Measurements from ENCODE around the gene SIK3.

DNA sequence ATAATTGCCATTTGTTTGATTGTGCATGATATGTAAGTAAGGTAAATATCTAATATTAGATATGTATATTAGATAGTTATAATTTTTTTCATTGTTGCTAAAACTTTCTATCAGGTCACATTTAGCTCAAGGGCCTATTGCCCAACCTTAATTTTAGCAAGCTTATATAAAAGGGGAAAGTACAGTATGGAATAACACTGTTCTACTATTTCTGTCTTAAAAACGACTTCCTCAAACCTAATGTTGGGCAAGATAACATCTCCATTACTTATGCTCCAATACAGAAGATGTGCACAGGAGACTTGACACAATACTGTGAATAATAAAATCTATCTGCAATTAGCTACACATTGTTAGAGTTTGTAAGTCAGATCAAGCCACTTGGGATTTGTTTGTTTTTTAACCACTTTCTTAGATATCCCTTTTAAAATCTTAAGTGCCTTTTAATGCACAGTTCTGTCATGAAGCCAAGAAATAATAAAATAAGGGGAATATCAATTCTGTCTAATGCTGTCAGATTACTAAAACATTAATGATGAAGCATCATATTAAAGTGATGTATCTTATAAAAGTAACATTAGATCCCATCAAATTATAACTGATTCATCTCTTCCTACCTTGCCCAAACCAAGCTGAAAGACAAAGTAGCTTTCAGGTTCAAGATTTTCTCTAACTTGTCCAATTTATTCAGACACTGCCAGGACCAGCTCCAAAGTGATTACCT lies 98.1 kb downstream of the SIK3 start:
- TF ChIP-seq, protein P1, sequence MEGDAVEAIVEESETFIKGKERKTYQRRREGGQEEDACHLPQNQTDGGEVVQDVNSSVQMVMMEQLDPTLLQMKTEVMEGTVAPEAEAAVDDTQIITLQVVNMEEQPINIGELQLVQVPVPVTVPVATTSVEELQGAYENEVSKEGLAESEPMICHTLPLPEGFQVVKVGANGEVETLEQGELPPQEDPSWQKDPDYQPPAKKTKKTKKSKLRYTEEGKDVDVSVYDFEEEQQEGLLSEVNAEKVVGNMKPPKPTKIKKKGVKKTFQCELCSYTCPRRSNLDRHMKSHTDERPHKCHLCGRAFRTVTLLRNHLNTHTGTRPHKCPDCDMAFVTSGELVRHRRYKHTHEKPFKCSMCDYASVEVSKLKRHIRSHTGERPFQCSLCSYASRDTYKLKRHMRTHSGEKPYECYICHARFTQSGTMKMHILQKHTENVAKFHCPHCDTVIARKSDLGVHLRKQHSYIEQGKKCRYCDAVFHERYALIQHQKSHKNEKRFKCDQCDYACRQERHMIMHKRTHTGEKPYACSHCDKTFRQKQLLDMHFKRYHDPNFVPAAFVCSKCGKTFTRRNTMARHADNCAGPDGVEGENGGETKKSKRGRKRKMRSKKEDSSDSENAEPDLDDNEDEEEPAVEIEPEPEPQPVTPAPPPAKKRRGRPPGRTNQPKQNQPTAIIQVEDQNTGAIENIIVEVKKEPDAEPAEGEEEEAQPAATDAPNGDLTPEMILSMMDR (IDR thresholded peaks at IDR 0.05): no peak
- TF ChIP-seq POLR2A (IDR thresholded peaks at IDR 0.05): no peak
